ENCODE measurements around the gene SLC35F3. TPM values are rescaled to one million over a fixed set of nuclear protein-coding genes. Genes with fewer than 3 reads are reported as not detected.

Gene SLC35F3
- polyA plus RNA-seq, 1 donor (not counting 4 experiments of a cell fraction or from before 2014, with no cell fraction given) = 13.8 TPM

GRCh38 chr1:234258071-234258470, 353.6 kb downstream of the SLC35F3 start:
- FAIRE-seq (peak; percentile 57), DNase-seq (ENCODE audit: low read depth, low spot score) (no peak)
- Histone ChIP-seq H3K27me3 (ENCODE audit: control insufficient read depth, extremely low read depth, insufficient read depth, low read length) (no peaks in the 10 kb centered on the region), H3K9me3 (ENCODE audit: control insufficient read depth, low read depth, low read length) (peaks cover 2% of the 10 kb centered on the region), H3K36me3 (ENCODE audit: control insufficient read depth in 2 of 2, extremely low read depth in 1 of 2, insufficient read depth in 2 of 2, low read length in 2 of 2) (no peaks in the 10 kb centered on the region), H4K20me1 (ENCODE audit: control insufficient read depth, extremely low read depth, insufficient read depth, low read length) (no peaks in the 10 kb centered on the region), H3K9me1 (ENCODE audit: control insufficient read depth, extremely low read depth, insufficient read depth, low read length) (no peaks in the 10 kb centered on the region), H3K4me1 (ENCODE audit: control insufficient read depth, extremely low read depth, insufficient read depth, low read length) (peaks cover 22% of the 10 kb centered on the region), H3K27ac (ENCODE audit: control insufficient read depth, insufficient read depth, low read length) (no peak overlapping the region), H3K4me3 (ENCODE audit: control insufficient read depth in 2 of 3, extremely low read depth in 1 of 3, insufficient read depth in 2 of 3, low read depth in 1 of 3, low read length in 3 of 3) (no peak overlapping the region), H2AFZ (ENCODE audit: control insufficient read depth, low read length) (no peak overlapping the region), H3K9ac (ENCODE audit: control insufficient read depth, extremely low read depth, insufficient read depth, low read length) (no peak overlapping the region), H3K79me2 (ENCODE audit: control insufficient read depth, insufficient read depth, low read length) (no peaks in the 10 kb centered on the region), H3K4me2 (ENCODE audit: control insufficient read depth, extremely low read depth, insufficient read depth, low read depth, low read length) (no peak overlapping the region)
- dilution Hi-C loops (cut with MboI; ENCODE audit: extremely low pct_ligation_motif_present, low sequenced_read_pairs) = no loop called here
- TF ChIP-seq CTCF (optimal IDR thresholded peaks at IDR 0.05 in 1 of 3, IDR thresholded peaks at IDR 0.05 in 1 of 3, conservative IDR thresholded peaks at IDR 0.05 in 1 of 3; ENCODE audit: extremely low read depth in 1 of 3, insufficient read depth in 2 of 3, low read length in 3 of 3) = no peak
- TF ChIP-seq EZH2 (IDR thresholded peaks at IDR 0.05; ENCODE audit: low read length) = no peak

GRCh38 chr1:234260578-234260977, 356.1 kb downstream of the SLC35F3 start:
- H3K9me3 ChIP-seq (ENCODE audit: control insufficient read depth, low read depth, low read length) = peaks cover 2% of the 10 kb centered on the region
- H3K4me2 ChIP-seq (ENCODE audit: control insufficient read depth, extremely low read depth, insufficient read depth, low read depth, low read length) = no peak overlapping the region
- peak; percentile 53 for DNase-seq (ENCODE audit: low read depth, low spot score)
- no peaks in the 10 kb centered on the region for H3K27me3 ChIP-seq (ENCODE audit: control insufficient read depth, extremely low read depth, insufficient read depth, low read length)
- peak overlapping the region; percentile 5 for H3K27ac ChIP-seq (ENCODE audit: control insufficient read depth, insufficient read depth, low read length)
- H3K9me1 ChIP-seq (ENCODE audit: control insufficient read depth, extremely low read depth, insufficient read depth, low read length) = no peaks in the 10 kb centered on the region
- dilution Hi-C loops (cut with MboI; ENCODE audit: extremely low pct_ligation_motif_present, low sequenced_read_pairs) = no loop called here
- TF ChIP-seq CTCF (optimal IDR thresholded peaks at IDR 0.05 in 1 of 3, IDR thresholded peaks at IDR 0.05 in 1 of 3, conservative IDR thresholded peaks at IDR 0.05 in 1 of 3; ENCODE audit: extremely low read depth in 1 of 3, insufficient read depth in 2 of 3, low read length in 3 of 3) (no peak), EZH2 (IDR thresholded peaks at IDR 0.05; ENCODE audit: low read length) (no peak)
- H2AFZ ChIP-seq (ENCODE audit: control insufficient read depth, low read length) = no peak overlapping the region
- peak; percentile 93 for FAIRE-seq
- no peaks in the 10 kb centered on the region for H3K79me2 ChIP-seq (ENCODE audit: control insufficient read depth, insufficient read depth, low read length)
- H3K36me3 ChIP-seq (ENCODE audit: control insufficient read depth in 2 of 2, extremely low read depth in 1 of 2, insufficient read depth in 2 of 2, low read length in 2 of 2) = no peaks in the 10 kb centered on the region
- no peaks in the 10 kb centered on the region for H4K20me1 ChIP-seq (ENCODE audit: control insufficient read depth, extremely low read depth, insufficient read depth, low read length)
- no peak overlapping the region for H3K9ac ChIP-seq (ENCODE audit: control insufficient read depth, extremely low read depth, insufficient read depth, low read length)
- no peak overlapping the region for H3K4me3 ChIP-seq (ENCODE audit: control insufficient read depth in 2 of 3, extremely low read depth in 1 of 3, insufficient read depth in 2 of 3, low read depth in 1 of 3, low read length in 3 of 3)
- peaks cover 22% of the 10 kb centered on the region for H3K4me1 ChIP-seq (ENCODE audit: control insufficient read depth, extremely low read depth, insufficient read depth, low read length)
